ENCODE measurements around the gene CRYGS. TPM values are rescaled to one million over a fixed set of nuclear protein-coding genes. Genes with fewer than 3 reads are reported as not detected.

Gene CRYGS
- polyA plus RNA-seq, 2 of the 4 experiments (the other 2 are of a cell fraction) = 0.65 to 2.5 TPM

DNA sequence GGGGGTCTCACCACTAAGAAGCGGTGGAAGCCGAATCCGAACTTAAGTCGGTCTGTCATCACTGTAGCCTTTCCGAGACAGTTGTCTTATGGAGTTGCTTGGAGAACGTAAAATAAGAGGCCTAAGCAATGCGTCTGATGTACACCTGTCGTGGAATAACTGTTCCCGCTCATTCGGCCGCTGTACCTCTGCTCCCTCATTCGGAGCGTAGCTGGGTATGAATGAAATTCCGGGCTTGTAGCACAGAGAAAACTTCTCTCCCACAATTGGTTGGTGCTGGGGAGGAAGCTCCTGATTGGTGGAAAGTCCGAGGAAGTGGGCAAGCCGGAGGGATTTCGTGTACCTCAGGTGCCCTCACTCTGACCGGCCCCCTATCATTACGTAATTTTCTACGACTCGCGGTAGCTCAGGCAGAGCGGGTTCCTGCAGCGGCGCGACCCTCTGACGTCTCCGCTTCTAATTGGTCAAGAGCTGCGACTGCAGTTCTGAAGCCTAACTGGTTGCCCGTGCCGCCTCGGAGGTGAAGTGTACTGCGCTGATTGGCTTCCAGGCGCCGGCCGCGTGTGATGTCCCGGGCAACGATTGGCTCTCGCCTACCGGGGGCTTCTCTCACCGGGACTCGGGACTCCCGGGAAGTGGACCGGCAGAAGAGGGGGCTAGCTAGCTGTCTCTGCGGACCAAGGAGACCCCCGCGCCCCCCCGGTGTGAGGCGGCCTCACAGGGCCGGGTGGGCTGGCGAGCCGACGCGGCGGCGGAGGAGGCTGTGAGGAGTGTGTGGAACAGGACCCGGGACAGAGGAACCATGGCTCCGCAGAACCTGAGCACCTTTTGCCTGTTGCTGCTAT is 26.1 kb upstream of the CRYGS start, which contains the start of gene DNAJB11:
Gene DNAJB11 (plus strand): TSS at position 625 of the 845 bp plus-strand sequence. CDS start 178 bp downstream, at position 803.
- POLR2A ChIA-PET = interaction anchor here (0.6 to 1.6 kb wide), 9 partner anchors 17 to 632 kb away, joined by 3 to 24 read pairs (median 4); partner anchors contain the start of genes EIF4A2 and TRA2B
- FAIRE-seq (no peak), ATAC-seq (peak; percentile 94 to 95), DNase-seq (ENCODE audit: low read depth in 1 of 2, low spot score in 1 of 2) (peak; percentile 97 to 99)
- WGBS (ENCODE audit: missing lambda C conversion rate) = under 1% methylated on average over 30 of the region's 59 CpGs
- Histone ChIP-seq H3K27ac (peak within 1 kb of the TSS; percentile 89 to 90), H3K4me1 (peaks cover 16% of the 10 kb centered on the region; the same call in 2 of the 3 replicates), H3K9me3 (no peaks in the 10 kb centered on the region), H3K4me3 (peak within 1 kb of the TSS; percentile 85), H3K4me2 (peak within 1 kb of the TSS; percentile 99)
- CTCF ChIA-PET = interaction anchor here (1.5 to 8.0 kb wide), 3 partner anchors 17 to 251 kb away, joined by 4 to 48 read pairs (median 5); partner anchors contain the start of gene AHSG
- TF ChIP-seq CEBPB (IDR thresholded peaks at IDR 0.05) (peak in 1 of 2 experiments; percentile 85; a peak in 2 of 4 replicates), ESRRA (IDR thresholded peaks at IDR 0.05; ENCODE audit: borderline replicate concordance, low read length) (no peak), POLR2A (IDR thresholded peaks at IDR 0.05; ENCODE audit: low read length) (peak; percentile 63), NPAS2 (CRISPR knock-in tag; IDR thresholded peaks at IDR 0.05; ENCODE audit: borderline replicate concordance) (no peak), HDAC2 (IDR thresholded peaks at IDR 0.05) (no peak), TP53 (CRISPR knock-in tag; IDR thresholded peaks at IDR 0.05) (no peak), ZFP36 (IDR thresholded peaks at IDR 0.05; ENCODE audit: borderline replicate concordance, partially characterized antibody) (no peak), FOSB (CRISPR knock-in tag; IDR thresholded peaks at IDR 0.05) (no peak), JUN (IDR thresholded peaks at IDR 0.05) (peak in 1 of 2 experiments; percentile 46; a peak in 1 of 5 replicates), CHD2 (IDR thresholded peaks at IDR 0.05; ENCODE audit: low read length, partially characterized antibody) (peak; percentile 53), EP300 (IDR thresholded peaks at IDR 0.05) (no peak), RARB (CRISPR knock-in tag; IDR thresholded peaks at IDR 0.05) (no peak), RAD21 (conservative IDR thresholded peaks at IDR 0.05 in 1 of 2, IDR thresholded peaks at IDR 0.05 in 1 of 2) (no peak), NR3C1 (IDR thresholded peaks at IDR 0.05) (no peak), CHD4 (IDR thresholded peaks at IDR 0.05; ENCODE audit: borderline replicate concordance) (no peak), NFE2L2 (conservative IDR thresholded peaks at IDR 0.05; ENCODE audit: low read length) (no peak), HEYL (CRISPR knock-in tag; IDR thresholded peaks at IDR 0.05) (no peak), RCOR1 (IDR thresholded peaks at IDR 0.05; ENCODE audit: low read depth, low read length) (no peak), CBX8 (IDR thresholded peaks at IDR 0.05) (no peak), PHF8 (IDR thresholded peaks at IDR 0.05; ENCODE audit: borderline replicate concordance, low read depth) (peak; percentile 67; the same call in 1 of the 2 replicates), EHF (CRISPR knock-in tag; IDR thresholded peaks at IDR 0.05) (no peak), SREBF2 (IDR thresholded peaks at IDR 0.05) (no peak), KDM5A (IDR thresholded peaks at IDR 0.05) (peak; percentile 71), HOXA7 (CRISPR knock-in tag; IDR thresholded peaks at IDR 0.05) (no peak), JUNB (IDR thresholded peaks at IDR 0.05) (no peak), BHLHE40 (IDR thresholded peaks at IDR 0.05; ENCODE audit: low read depth, low read length) (no peak), FOXS1 (CRISPR knock-in tag; IDR thresholded peaks at IDR 0.05) (no peak), MYC (IDR thresholded peaks at IDR 0.05; ENCODE audit: borderline replicate concordance, low read length) (no peak)
- TF ChIP-seq, protein P1, sequence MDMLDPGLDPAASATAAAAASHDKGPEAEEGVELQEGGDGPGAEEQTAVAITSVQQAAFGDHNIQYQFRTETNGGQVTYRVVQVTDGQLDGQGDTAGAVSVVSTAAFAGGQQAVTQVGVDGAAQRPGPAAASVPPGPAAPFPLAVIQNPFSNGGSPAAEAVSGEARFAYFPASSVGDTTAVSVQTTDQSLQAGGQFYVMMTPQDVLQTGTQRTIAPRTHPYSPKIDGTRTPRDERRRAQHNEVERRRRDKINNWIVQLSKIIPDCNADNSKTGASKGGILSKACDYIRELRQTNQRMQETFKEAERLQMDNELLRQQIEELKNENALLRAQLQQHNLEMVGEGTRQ (IDR thresholded peaks at IDR 0.05) = no peak
- TF ChIP-seq, protein P2, sequence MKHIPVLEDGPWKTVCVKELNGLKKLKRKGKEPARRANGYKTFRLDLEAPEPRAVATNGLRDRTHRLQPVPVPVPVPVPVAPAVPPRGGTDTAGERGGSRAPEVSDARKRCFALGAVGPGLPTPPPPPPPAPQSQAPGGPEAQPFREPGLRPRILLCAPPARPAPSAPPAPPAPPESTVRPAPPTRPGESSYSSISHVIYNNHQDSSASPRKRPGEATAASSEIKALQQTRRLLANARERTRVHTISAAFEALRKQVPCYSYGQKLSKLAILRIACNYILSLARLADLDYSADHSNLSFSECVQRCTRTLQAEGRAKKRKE (CRISPR knock-in tag; IDR thresholded peaks at IDR 0.05; ENCODE audit: low read depth) = no peak
- TF ChIP-seq, protein P3, sequence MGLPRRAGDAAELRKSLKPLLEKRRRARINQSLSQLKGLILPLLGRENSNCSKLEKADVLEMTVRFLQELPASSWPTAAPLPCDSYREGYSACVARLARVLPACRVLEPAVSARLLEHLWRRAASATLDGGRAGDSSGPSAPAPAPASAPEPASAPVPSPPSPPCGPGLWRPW (IDR thresholded peaks at IDR 0.05) = no peak
- TF ChIP-seq, protein P4, sequence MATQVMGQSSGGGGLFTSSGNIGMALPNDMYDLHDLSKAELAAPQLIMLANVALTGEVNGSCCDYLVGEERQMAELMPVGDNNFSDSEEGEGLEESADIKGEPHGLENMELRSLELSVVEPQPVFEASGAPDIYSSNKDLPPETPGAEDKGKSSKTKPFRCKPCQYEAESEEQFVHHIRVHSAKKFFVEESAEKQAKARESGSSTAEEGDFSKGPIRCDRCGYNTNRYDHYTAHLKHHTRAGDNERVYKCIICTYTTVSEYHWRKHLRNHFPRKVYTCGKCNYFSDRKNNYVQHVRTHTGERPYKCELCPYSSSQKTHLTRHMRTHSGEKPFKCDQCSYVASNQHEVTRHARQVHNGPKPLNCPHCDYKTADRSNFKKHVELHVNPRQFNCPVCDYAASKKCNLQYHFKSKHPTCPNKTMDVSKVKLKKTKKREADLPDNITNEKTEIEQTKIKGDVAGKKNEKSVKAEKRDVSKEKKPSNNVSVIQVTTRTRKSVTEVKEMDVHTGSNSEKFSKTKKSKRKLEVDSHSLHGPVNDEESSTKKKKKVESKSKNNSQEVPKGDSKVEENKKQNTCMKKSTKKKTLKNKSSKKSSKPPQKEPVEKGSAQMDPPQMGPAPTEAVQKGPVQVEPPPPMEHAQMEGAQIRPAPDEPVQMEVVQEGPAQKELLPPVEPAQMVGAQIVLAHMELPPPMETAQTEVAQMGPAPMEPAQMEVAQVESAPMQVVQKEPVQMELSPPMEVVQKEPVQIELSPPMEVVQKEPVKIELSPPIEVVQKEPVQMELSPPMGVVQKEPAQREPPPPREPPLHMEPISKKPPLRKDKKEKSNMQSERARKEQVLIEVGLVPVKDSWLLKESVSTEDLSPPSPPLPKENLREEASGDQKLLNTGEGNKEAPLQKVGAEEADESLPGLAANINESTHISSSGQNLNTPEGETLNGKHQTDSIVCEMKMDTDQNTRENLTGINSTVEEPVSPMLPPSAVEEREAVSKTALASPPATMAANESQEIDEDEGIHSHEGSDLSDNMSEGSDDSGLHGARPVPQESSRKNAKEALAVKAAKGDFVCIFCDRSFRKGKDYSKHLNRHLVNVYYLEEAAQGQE (IDR thresholded peaks at IDR 0.05) = no peak
- TF ChIP-seq, protein P5, sequence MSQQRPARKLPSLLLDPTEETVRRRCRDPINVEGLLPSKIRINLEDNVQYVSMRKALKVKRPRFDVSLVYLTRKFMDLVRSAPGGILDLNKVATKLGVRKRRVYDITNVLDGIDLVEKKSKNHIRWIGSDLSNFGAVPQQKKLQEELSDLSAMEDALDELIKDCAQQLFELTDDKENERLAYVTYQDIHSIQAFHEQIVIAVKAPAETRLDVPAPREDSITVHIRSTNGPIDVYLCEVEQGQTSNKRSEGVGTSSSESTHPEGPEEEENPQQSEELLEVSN (IDR thresholded peaks at IDR 0.05; ENCODE audit: borderline replicate concordance, low read depth) = 0 out of 2 replicates have a peak, but pooled peaks have one; percentile 20
- TF ChIP-seq, protein P6, sequence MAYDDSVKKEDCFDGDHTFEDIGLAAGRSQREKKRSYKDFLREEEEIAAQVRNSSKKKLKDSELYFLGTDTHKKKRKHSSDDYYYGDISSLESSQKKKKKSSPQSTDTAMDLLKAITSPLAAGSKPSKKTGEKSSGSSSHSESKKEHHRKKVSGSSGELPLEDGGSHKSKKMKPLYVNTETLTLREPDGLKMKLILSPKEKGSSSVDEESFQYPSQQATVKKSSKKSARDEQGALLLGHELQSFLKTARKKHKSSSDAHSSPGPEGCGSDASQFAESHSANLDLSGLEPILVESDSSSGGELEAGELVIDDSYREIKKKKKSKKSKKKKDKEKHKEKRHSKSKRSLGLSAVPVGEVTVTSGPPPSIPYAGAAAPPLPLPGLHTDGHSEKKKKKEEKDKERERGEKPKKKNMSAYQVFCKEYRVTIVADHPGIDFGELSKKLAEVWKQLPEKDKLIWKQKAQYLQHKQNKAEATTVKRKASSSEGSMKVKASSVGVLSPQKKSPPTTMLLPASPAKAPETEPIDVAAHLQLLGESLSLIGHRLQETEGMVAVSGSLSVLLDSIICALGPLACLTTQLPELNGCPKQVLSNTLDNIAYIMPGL (CRISPR knock-in tag; IDR thresholded peaks at IDR 0.05; ENCODE audit: borderline replicate concordance) = no peak

Measured in A549 (cell line).